PC-3 (cell line): ENCODE measurements around the gene ANKRD53. TPM values are rescaled to one million over a fixed set of nuclear protein-coding genes. Genes with fewer than 3 reads are reported as not detected.

Source experiments
- ATAC-seq: fragments of 200-7000 bp; cut with Tn5 transposase; 2 replicates; pipeline ENCODE4 v1.9.1; 2020; ENCODE audit warnings: mild to moderate bottlenecking, moderate library complexity
- BruUV-seq: library from RNA; stranded (reverse); fragments of 400-500 nt; replicated peaks from 2 replicates; lab custom pipeline; 2021; lab: Mats Ljungman, UMichigan
- CTCF ChIA-PET: fragments of 300-600 bp; sonication (Branson Sonifier 250); formaldehyde crosslinking; loops from one replicate; lab custom pipeline; 2022; ENCODE audit warnings: antibody characterized with exemption; lab: Charles Lee
- POLR2A ChIA-PET: fragments of 300-600 bp; sonication (Branson Sonifier 250); formaldehyde crosslinking; loops from one replicate; lab custom pipeline; 2022; ENCODE audit warnings: antibody characterized with exemption; ENCODE audit not compliant: unreplicated experiment; lab: Charles Lee
- DNase-seq: peaks from one replicate; pipeline ENCODE4 v3.0.0-alpha.2; 2015
- H2AFZ ChIP-seq: fragments of 300-600 bp; sonication (generic); 2 replicates; pipeline ENCODE4 v1.6.0; 2016; ENCODE audit warnings: antibody characterized with exemption, low read length
- H3F3A ChIP-seq: fragments of 300-600 bp; sonication (generic); one replicate; pipeline ENCODE4 v1.6.0; 2017; ENCODE audit warnings: antibody characterized with exemption, low read length, control low read depth, mild to moderate bottlenecking; ENCODE audit not compliant: unreplicated experiment
- H3K27ac ChIP-seq: fragments of 300-600 bp; sonication (generic); 2 replicates; pipeline ENCODE4 v1.5.1; 2016; ENCODE audit warnings: mild to moderate bottlenecking, low read length
- H3K27me3 ChIP-seq: fragments of 300-600 bp; sonication (generic); 2 replicates; pipeline ENCODE4 v1.6.1; 2016; ENCODE audit warnings: low read length, mixed read lengths
- H3K36me3 ChIP-seq: fragments of 300-600 bp; sonication (generic); 2 replicates; pipeline ENCODE4 v1.6.1; 2016; ENCODE audit warnings: low read depth, mixed run types, low read length, mixed read lengths
- H3K4me1 ChIP-seq: fragments of 300-600 bp; sonication (generic); 2 replicates; pipeline ENCODE4 v1.5.1; 2016; ENCODE audit warnings: low read length; ENCODE audit not compliant: insufficient read depth
- H3K4me2 ChIP-seq: fragments of 300-600 bp; sonication (generic); 2 replicates; pipeline ENCODE4 v1.6.0; 2016; ENCODE audit warnings: low read length
- H3K4me3 ChIP-seq: fragments of 300-600 bp; sonication (generic); 2 replicates; pipeline ENCODE4 v1.5.1; 2016; ENCODE audit warnings: mild to moderate bottlenecking, low read length, mixed read lengths
- H3K79me2 ChIP-seq: fragments of 300-600 bp; sonication (generic); 2 replicates; pipeline ENCODE4 v1.6.1; 2017; ENCODE audit warnings: low read length, mixed read lengths
- H3K9ac ChIP-seq: fragments of 300-600 bp; sonication (generic); 2 replicates; pipeline ENCODE4 v1.6.0; 2016; ENCODE audit warnings: mild to moderate bottlenecking, low read length
- H3K9me2 ChIP-seq: fragments of 300-600 bp; sonication (generic); replicated peaks from 2 replicates; pipeline ENCODE4 v1.6.1; 2016; ENCODE audit warnings: mixed run types, low read length, mixed read lengths
- H3K9me3 ChIP-seq: fragments of 300-600 bp; sonication (generic); 2 replicates; pipeline ENCODE4 v1.6.1; 2016; ENCODE audit warnings: low read length, mixed read lengths
- H4K20me1 ChIP-seq: fragments of 300-600 bp; sonication (generic); 2 replicates; pipeline ENCODE4 v1.6.1; 2016; ENCODE audit warnings: low read length, mixed read lengths
- CTCF ChIP-seq: fragments of 300-600 bp; sonication (generic); conservative IDR thresholded peaks from 2 replicates; pipeline ENCODE4 v1.5.1; 2017; ENCODE audit warnings: antibody characterized with exemption, low read depth, mild to moderate bottlenecking, low read length
- EZH2 ChIP-seq: fragments of 300-600 bp; sonication (generic); IDR thresholded peaks from one replicate; pipeline ENCODE4 v1.6.1; 2017; ENCODE audit warnings: antibody characterized with exemption, mild to moderate bottlenecking, low read length; ENCODE audit not compliant: unreplicated experiment
- EZH2phosphoT487 ChIP-seq: fragments of 300-600 bp; sonication (generic); IDR thresholded peaks from 2 replicates; pipeline ENCODE4 v1.6.1; 2018; ENCODE audit warnings: mild to moderate bottlenecking, antibody characterized with exemption, low read length, borderline replicate concordance
- intact Hi-C: fragments of 100-400 bp; cut with micrococcal nuclease; formaldehyde crosslinking; loops from 2 replicates; pipeline ENCODE4 v1.9.0; 2023
- total RNA-seq: library from RNA; depleted of rRNA; stranded (reverse); fragments of >200 nt; gene quantifications from 2 replicates; pipeline ENCODE4 v1.2.3, GENCODE V29; 2014

The ANKRD53 gene
- total RNA-seq, 1 experiment from 2014 or later, result not detected

GRCh38 chr2:70960833-70961647 is 17.4 kb upstream of the ANKRD53 start:
- Histone ChIP-seq H3K4me3 (no peak overlapping the region), H3K9ac (no peak overlapping the region), H3K4me2 (no peak overlapping the region), H3K36me3 (no peaks in the 10 kb centered on the region), H3F3A (no peaks in the 10 kb centered on the region), H4K20me1 (no peaks in the 10 kb centered on the region), H3K79me2 (no peaks in the 10 kb centered on the region), H3K27me3 (peaks cover 3% of the 10 kb centered on the region), H3K9me2 (no peaks in the 10 kb centered on the region), H3K4me1 (no peaks in the 10 kb centered on the region), H2AFZ (no peak overlapping the region), H3K9me3 (no peaks in the 10 kb centered on the region), H3K27ac (no peak overlapping the region)
- ChIA-PET POLR2A (no interaction called here), CTCF (no interaction called here)
- intact Hi-C loops, result no loop called here
- BruUV-seq, result no TSS peak
- ATAC-seq (no peak), DNase-seq (no peak)
- TF ChIP-seq EZH2 (no peak), EZH2phosphoT487 (no peak), CTCF (no peak)

GRCh38 chr2:70961648-70961994 is 16.8 kb upstream of the ANKRD53 start:
- Histone ChIP-seq H3K9ac (no peak overlapping the region), H3K9me3 (no peaks in the 10 kb centered on the region), H3K4me2 (no peak overlapping the region), H3K4me1 (no peaks in the 10 kb centered on the region), H3K27me3 (no peaks in the 10 kb centered on the region), H3K79me2 (no peaks in the 10 kb centered on the region), H3K9me2 (no peaks in the 10 kb centered on the region), H3F3A (no peaks in the 10 kb centered on the region), H2AFZ (no peak overlapping the region), H3K27ac (no peak overlapping the region), H3K4me3 (no peak overlapping the region), H4K20me1 (no peaks in the 10 kb centered on the region), H3K36me3 (no peaks in the 10 kb centered on the region)
- ChIA-PET CTCF (interaction anchor here (1.0 kb wide), 1 partner anchor 14 kb away, joined by 3 read pairs; no protein-coding TSS in a partner anchor), POLR2A (no interaction called here)
- ATAC-seq (no peak), DNase-seq (no peak)
- TF ChIP-seq CTCF (no peak), EZH2phosphoT487 (no peak), EZH2 (no peak)
- BruUV-seq, result no TSS peak
- intact Hi-C loops, result no loop called here

- intact Hi-C loops, result no loop called here
- CTCF ChIA-PET, result interaction anchor here (1.0 kb wide), 1 partner anchor 14 kb away, joined by 3 read pairs; no protein-coding TSS in a partner anchor
- Histone ChIP-seq H3K27ac (no peak overlapping the region), H3K4me2 (no peak overlapping the region), H3K9me2 (no peaks in the 10 kb centered on the region), H3K36me3 (no peaks in the 10 kb centered on the region), H3F3A (no peaks in the 10 kb centered on the region), H3K27me3 (no peaks in the 10 kb centered on the region), H3K4me1 (no peaks in the 10 kb centered on the region), H3K9me3 (no peaks in the 10 kb centered on the region), H3K9ac (no peak overlapping the region), H3K79me2 (no peaks in the 10 kb centered on the region), H4K20me1 (no peaks in the 10 kb centered on the region), H3K4me3 (no peak overlapping the region), H2AFZ (no peak overlapping the region)
- BruUV-seq, result no TSS peak
- ATAC-seq, result no peak
- no peak for TF ChIP-seq EZH2phosphoT487
- TF ChIP-seq CTCF, result no peak
- TF ChIP-seq EZH2, result no peak
- no peak for DNase-seq
- POLR2A ChIA-PET, result no interaction called here
These were observed 16.1 kb upstream of the ANKRD53 start for GRCh38 chr2:70962211-70962884.
